ENCODE measurements around the gene PATE1.
"Not testable (repeated sequence)": the region's sequence is repeated elsewhere in the genome, so short reads cannot be mapped to it uniquely, and the experiment has no call there.

PATE1 gene, protein sequence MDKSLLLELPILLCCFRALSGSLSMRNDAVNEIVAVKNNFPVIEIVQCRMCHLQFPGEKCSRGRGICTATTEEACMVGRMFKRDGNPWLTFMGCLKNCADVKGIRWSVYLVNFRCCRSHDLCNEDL

DNA sequence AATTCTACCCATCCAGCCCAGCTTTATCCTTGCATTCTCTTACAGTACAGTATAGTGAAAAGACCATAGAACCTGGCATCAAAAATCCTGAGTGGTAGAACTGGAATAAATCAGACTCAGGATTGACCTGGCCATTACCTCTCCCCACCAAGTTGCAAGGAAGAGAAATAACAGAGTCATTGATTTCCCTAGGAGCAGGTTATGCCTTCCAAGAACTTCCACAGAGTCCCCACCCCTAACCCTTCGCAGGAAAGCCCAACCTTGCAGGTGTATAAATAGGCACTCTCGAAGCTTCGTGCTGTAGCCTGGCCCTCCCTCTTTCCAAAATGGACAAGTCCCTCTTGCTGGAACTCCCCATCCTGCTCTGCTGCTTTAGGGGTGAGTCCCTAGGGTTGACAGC is at the start of gene PATE1:
TSS of gene PATE1 (plus strand) at position 301 of the 400 bp plus-strand sequence. CDS start at position 327, 26 bp downstream.
- DNase-seq: no peak

DNA sequence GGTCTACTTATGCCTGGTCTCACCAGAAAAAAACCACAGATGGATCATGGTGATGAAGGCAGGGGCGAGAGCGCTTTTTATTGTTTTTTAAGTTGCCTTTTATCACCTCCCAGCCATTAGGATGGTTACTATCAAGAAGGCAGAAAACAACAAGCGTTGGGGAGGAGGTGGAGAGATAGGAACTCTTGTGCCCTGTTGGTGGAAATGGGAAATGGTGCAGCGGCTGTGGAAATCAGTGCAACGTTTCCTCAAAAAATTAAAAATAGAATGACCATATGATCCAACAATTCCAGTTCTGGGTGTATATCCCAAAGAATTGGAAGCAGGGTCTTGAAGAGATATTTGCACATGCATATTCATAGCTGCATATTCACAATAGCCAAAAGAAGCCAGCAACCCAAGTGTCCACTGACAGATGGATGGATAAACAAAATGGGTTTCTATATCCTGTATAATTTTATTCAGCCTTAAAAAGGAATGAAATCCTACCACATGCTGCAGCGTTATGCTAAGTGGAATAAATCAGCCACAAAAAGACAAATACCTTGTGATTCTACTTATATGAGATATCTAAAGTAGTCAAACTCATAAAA is 45.0 kb upstream of the PATE1 start:
- DNase-seq: no peak

DNA sequence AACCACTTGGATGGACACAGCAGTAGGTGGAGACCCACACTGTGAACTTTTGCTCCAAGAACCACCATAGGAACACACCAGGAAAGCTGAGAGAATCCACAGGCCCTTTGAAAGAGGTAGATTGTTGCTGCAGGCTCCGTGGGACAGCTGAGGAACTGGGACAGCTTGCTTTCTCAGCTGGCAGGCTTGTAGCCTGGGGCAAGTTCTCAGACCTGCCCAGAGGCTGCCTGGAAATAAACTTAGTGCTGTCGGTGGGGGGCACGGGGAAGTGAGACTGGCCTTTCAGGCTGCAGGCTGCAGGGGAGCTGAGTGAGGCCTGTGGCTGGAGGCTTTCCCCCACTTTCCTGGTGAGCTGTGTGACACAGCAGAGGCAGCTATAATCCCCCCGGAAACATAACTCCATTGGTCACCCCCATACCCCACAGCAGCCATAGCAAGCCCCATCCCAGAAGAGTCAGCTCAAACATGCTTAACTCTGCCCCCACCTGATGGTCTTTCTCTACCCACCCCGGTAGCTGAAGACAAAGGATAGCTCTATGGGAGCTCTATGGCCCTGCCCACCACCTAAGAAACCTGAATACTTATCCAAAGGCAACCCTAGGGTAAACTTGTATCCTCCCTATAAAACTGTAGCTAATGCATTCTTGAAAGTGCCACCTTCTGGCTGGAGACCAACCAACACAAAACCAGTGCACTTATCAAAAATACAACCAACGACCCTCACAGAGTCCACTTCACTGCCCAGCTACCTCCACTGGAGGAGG is 44.0 kb upstream of the PATE1 start:
- DNase-seq: no peak

DNA sequence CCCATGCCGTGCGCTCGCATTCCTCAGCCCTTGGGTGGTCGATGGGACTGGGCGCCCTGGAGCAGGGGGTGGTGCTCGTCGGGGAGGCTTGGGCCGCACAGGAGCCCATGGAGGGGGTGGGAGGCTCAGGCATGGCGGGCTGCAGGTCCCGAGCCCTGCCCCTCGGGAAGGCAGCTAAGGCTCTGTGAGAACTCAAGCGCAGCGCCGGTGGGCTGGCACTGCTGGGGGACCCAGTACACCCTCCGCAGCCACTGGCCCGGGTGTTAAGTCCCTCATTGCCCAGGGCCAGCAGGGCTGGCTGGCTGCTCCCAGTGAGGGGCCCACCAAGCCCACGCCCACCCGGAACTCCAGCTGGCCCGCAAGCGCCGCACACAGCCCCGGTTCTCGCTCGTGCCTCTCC is 41.4 kb upstream of the PATE1 start:
- DNase-seq: not testable (repeated sequence)

DNA sequence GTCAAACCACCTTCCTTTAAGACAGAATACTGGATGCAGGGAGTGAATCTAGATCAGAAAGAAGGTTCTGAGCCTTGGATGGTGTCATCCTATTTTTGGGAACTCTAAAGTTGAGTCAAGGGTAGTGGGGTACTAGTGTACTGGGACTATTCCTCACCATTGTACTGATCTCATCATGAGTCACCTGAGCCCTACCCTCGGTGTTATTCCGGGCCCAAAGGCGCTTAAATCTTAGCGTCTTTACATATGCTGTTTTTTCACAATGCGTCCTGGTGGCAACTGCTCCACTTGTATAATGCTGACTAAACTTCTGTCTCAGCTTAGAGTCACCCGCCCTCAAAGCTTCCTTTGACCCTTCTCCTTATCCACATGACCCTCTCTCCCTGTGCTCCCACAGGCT is 25.3 kb upstream of the PATE1 start:
- no peak for DNase-seq

DNA sequence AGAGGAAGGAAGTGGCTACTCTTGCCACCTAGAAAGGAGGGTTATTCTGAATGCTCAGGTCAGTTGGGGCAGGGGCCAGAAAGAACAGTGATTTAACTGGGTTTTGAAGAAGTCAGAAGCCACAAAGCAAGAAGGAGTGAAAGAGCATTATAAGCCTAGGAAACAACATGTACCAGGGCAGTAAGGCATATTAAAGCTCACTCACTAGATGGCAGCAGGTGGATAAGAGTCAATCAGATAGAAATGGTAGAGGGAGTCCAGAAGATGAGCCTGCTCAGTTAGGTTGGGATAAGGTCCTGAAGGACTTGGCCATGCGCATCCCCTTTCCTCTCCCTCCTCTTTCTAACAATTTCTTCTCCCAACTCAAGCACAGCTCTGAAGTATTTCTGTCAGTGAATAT is 22.0 kb upstream of the PATE1 start:
- peak; percentile 25 for DNase-seq

DNA sequence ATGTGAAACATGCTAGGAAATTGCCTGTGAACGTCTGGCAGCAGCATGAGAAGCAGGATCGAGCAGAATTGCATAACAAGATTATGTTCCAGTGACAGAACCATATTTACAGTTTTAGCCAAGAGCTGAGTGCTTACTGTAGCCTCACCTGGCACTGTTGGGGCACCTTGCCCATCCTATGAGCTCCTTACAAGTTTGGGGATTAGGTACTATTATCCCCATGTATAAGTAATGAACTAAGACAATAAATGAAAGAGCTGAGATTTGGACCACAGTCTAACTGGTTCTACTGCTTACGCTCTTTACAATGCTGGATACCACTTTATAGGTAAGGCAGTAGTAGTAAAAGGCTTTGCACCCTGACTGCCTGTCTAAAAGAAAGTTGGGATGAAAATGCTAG is 17.1 kb upstream of the PATE1 start:
- no peak for DNase-seq

DNA sequence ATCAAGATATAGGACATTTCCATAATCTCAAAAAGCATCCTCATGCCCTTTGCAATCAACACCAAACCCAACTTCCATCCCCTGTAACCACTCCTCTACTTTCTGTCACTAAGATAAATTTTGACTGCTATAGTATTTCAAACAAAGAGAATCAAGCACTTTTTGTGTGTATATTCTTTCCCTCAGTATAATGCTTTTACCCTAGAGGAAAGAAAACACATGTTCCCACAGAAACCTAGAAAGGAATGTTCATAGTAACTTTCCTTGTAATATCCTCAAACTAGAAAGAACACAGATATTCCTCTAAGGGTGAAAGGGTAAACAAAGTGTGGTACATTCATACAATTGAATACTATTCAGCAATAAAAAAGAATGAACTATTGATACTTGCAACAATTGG is 5.5 kb upstream of the PATE1 start:
- DNase-seq: no peak

DNA sequence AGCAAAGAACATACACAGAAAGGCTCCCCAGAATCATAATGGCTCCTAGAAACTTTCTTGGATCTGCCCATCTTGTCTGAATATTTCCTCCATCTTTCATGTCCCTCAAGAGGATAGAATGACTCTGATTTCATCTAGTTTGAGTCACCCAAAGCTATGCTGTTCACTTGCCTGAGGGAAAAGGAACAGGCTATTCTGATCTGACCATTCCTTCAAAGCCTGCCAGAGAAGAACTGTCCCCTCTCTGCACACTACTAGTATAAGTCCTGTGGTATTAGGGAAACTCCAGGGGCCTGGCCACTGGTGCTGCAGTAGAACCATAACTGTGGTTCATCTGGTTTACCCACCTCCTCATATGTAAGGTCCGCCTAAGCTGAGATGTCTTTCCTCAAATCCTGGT is 2.4 kb upstream of the PATE1 start:
- no peak for DNase-seq

DNA sequence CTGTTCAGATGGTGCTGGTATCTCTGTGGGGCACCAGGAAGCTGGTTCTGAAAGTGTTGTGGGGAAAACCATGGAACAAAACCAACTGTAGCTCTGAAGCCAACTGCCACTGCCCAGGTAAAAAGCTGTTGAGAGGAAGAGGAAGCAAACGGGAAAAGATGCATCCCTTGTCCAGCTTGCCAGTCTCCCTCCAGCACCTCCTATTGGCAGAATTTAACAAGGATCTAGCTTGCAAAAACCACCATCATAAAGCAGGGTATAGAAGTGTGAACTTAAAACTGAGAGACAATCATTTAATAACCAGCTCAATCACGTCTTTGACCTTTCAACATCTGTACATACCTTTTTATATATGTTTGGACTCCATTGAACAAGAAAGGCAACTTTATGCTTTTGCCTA is 4.5 kb downstream of the PATE1 start:
- DNase-seq: no peak

DNA sequence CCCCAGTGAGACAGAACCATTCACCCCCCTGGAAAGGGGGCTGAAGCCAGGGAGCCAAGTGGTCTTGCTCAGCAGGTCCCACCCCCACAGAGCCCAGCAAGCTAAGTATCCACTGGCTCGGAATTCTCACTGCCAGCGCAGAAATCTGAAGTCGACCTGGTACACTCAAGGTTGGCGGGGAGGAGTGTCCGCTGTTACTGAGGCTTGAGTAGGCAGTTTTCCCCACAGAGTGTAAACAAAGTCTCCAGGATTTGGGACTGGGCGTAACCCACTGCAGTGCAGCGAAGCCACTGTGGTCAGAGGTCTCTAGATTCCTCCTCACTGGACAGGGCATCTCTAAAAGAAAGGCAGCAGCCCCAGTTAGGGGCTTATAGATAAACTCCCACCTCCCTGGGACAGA is 10.0 kb downstream of the PATE1 start:
- DNase-seq: no peak

DNA sequence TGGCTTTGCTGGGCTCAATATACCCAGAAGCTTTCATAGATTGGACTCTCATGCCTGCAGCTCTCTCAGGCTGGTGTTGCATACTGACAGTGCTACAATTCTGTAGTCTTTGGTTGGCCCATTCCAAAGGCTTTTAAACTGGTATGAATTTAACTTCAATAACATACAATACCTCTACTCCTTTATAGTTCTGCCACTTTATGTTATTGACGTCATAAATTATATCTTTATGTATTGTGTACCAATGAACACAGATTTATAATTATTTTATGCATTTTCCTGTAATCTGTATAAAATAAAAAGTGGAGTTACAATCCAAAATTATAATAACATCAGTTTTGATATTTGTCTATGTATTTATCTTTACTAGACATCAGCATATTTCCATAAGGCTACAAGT is 16.4 kb downstream of the PATE1 start:
- DNase-seq: no peak

DNA sequence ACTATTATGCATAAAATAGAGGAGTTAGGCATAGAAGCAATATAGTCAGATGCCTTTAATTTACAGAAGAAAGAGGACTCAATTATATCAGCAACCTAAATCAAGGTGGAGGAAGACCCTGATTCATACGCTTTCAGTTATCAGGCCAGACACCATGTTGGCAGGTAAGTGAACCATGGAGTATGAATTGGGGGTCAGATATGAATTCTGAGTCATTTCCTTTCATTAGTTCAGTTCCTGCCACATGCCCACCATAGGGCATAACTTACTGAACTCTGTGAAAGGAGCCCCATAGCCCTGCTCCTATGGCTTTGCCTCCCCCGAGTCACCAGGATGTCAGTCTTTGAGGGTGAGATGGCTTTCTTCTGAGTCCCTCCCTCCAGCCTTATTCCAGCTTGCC is 17.4 kb downstream of the PATE1 start:
- DNase-seq: no peak

DNA sequence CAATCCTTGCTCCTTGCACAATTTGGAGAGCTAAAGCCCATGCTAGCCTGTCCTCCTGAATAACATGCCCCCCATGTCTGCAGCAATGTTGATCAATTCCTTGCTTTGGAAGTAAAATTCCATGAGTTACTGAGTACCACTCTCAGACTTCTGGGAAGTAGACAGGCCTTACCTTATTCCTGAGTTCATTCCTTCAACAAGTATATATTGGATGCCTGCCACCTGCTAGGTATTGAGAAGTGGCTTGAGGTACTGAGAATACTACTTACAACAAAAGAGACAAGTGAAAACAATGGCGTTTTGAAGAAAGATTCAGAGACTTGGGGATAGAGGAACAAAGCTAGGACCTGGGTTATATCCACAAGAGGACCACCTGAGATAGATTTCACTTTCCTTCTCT is 20.2 kb downstream of the PATE1 start:
- DNase-seq: no peak

DNA sequence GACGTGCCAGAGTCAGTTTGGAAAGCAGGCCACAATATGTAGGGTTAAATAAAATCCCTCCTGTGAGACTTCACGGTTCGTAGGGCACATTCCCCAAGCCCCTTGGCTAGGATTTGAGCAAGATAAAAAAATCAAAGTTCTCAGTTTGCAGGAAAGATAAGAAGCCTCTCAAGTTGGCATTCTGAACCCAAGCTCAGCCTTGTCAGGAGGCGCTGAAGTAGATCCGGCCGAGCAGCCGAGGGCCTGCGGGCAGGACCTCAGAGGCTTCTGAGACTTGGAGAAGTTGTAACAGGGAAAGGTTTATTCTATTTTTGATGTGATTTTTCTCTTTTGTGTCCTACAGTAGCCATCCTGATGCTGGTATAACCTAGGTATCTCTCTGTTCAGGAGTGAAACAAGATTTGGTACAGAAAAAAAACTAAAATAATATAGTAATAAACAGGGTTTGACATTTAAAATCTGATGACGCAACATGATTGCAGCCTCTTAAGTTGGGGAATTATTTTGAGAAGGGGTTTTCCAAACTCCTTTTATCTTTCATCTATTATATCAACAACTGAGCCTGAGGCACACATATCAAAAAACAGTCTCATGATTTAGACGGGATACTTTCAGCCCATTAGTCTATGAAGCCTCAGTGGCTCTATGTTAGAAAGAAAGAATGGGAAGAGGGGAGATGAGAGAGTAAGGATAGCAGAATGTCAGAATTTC is 22.4 kb downstream of the PATE1 start:
- no peak for DNase-seq

DNA sequence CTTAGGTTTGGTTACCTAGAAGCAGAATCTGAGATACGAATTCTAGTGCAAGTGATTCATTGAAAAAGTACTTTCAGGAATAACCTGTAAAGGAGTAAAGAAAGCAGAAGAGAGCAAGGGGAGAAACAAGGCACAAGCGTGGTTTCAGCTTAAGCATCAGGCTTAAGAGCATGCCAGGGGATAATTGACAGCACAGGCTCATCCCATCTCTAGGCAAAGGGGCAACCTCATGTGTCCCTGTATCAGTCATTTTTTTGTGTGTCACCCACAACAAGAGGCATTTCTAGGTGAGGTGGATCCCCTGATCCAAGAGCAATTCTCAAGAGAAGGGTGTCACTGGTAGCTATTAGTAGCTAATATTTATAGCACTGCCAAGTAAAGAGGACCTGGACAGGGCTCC is 24.5 kb downstream of the PATE1 start:
- DNase-seq: no peak

DNA sequence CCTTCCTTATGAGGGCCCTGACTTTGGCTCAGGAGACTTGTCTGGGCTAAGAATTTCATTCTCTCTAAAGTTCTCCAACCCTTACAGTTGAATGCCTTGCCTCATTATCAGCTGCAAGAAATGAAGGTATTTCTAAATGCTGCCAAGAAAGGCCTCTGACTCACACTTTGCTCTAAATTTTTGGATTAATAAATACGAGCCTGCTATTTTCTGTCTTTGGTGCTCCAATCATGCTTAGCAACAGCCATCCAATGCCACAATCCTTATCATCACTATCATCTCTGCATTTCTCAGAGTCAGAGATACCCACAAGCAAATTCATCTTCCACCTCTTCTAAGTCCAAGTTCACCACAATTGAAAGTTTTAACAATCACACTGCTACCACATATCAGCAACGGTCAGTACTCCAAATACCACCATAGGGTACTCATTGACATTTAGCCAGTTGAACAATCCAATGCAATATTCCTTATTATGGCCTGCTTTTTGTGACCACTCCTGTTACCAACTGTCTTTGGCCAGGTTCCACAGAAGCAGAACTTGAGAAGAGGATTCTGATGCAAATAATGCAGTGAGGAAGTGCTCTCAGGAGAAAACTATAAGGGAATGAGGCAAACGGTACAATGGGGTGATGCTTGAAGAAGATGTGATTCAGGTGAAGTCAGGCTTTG is 26.9 kb downstream of the PATE1 start:
- no peak for DNase-seq

DNA sequence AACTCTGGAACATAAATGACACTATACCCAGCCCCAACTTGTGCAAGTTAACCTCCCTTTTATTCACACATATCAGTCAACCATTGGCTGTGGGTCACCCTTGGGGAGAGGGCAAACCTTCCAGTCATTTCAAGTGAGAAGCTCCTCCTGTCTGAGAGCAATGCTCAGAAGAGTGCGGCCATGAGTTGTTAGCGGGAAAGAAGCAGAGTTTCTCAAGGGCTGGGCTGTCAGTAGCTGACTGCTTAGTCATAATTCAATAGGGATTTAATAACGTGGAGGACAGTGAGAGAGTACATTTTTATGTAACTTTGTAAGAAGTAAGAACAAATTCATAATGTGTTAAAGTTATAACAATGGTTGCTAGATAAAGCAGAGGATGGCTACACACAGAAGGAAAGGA is 27.4 kb downstream of the PATE1 start:
- DNase-seq: no peak

DNA sequence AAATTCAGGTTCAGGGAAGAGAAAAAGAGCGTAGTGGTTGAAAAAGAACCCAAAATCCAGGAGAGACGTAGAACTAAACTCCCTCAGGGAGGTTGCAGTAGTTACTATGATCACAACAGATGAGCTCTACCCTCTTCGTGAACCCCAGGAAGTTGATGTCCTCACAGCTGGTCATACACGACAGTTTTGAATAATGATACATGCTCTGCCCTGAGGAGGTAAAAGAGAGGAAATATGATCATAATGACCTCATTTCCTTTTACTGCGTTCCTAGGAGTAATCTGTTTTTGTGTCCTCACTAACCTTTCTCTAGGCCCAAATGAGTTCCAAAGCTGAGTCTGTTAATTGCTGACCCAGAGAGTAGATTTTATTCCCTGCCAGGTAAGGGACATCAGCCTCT is 31.2 kb downstream of the PATE1 start:
- DNase-seq: no peak

DNA sequence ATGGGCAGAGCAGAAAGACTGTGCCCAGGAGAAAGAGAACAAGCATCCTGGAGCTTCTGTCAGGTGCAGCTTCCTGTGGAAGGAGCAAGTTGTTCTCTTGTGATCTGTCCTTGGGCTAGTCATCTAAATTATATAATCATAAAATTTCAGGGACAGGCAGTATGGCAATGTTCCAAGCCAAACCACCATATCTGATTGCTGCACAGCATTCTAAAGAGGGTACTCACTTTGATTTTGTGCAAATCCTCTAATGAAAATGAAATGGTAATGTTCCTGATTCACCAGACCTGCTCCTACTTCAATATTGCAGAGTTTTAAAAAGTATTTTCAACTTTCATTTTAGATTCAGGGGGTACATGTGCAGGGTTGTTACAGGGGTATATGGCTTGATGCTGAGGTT is 32.6 kb downstream of the PATE1 start, which contains the start of gene PATE2:
TSS of gene PATE2 (minus strand) at position 101 of the 400 bp plus-strand sequence. CDS start at position 46, 55 bp downstream.
- no peak for DNase-seq

DNA sequence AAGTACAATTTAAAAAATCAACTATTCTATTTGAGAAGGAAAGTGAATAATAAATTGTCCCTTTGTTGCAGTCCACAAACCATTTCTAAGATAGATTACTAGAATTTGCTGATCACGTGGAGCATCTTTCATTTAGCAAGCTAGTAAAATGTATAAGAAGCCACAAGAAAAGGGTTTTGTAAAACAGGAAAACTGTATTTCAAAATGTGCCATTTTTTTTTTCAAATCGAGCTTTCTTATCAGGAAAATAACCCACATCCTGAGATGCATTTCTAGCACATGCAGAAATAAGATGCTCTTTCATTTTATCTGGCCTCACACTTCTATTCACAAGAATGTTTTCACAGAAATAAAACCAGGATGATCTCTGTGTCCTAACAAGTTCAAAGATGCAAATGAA is 38.6 kb downstream of the PATE1 start:
- DNase-seq: no peak

DNA sequence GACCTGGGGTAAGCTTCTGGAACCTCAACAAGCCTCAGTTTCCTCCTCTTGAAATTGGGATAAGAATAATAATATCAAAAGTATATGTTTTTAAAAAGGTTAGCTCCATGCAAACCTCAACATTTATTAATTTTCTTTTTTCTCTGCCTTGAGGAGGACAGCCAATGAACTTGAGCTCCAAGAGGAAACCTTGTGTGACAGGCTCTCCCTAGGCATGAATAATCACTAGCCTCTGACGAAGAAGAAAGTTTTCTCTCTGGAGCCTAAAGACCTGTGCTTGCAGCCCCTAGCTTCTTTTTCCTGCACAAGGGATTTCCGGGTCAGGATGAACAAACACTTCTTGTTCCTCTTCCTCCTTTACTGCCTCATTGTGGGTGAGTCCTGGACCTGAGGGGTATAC is 41.7 kb downstream of the PATE1 start, which contains the start of gene PATE3:
TSS of gene PATE3 (plus strand) at position 301 of the 400 bp plus-strand sequence. CDS start at position 326, 25 bp downstream.
- DNase-seq: no peak

DNA sequence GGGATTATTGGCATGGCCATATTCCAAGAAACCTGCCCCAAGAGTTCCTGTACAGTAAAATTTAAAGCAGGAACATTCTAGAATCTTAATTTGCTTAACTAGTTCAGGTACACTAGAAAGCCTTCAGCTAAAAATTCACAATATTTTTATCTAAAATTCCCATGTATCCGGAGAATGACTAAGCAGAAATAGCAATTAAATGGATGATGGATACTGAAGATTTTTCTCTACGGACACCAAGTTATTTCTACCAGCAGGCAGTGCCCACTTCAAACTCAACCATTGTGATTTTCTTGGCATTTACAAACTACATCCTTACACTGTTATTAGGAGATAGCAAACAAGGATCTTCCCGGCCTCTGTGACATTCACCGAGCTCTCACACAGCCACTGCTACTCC is 44.7 kb downstream of the PATE1 start:
- no peak for DNase-seq
